Kidney capillary endothelial cell (primary cell): ENCODE data around the gene PRKN.
"Not testable (repeated sequence)": the region's sequence is repeated elsewhere in the genome, so short reads cannot be mapped to it uniquely, and the experiment has no call there.

Experiments used
- DNase-seq: peaks from one replicate; pipeline ENCODE4 v3.0.0-alpha.2; 2018; ENCODE audit warnings: low spot score

Gene PRKN

GRCh38 chr6:161543684-161544309 lies 1183.8 kb downstream of the PRKN start:
- no peak for DNase-seq

GRCh38 chr6:161542346-161542980 lies 1185.1 kb downstream of the PRKN start:
- no peak for DNase-seq

- DNase-seq, result no peak
Measured at GRCh38 chr6:161540532-161540931, 1187.0 kb downstream of the PRKN start.

- peak; percentile 35 for DNase-seq
Measured at GRCh38 chr6:161536224-161536630, 1191.3 kb downstream of the PRKN start.

- DNase-seq, result no peak
Measured at GRCh38 chr6:161534264-161534873, 1193.2 kb downstream of the PRKN start.

GRCh38 chr6:161533266-161533665 lies 1194.3 kb downstream of the PRKN start:
- no peak for DNase-seq

- no peak for DNase-seq
Measured at GRCh38 chr6:161532536-161532935, 1195.0 kb downstream of the PRKN start.

GRCh38 chr6:161526794-161527193 lies 1200.8 kb downstream of the PRKN start:
- no peak for DNase-seq

- no peak for DNase-seq
Measured at GRCh38 chr6:161523362-161523761, 1204.2 kb downstream of the PRKN start.

GRCh38 chr6:161522276-161522675 lies 1205.3 kb downstream of the PRKN start:
- DNase-seq, result no peak

- no peak for DNase-seq
Measured at GRCh38 chr6:161511447-161512095, 1216.0 kb downstream of the PRKN start.

GRCh38 chr6:161508341-161508740 lies 1219.2 kb downstream of the PRKN start:
- no peak for DNase-seq

- DNase-seq, result no peak
Measured at GRCh38 chr6:161507375-161507774, 1220.2 kb downstream of the PRKN start.

GRCh38 chr6:161503570-161503969 lies 1224.0 kb downstream of the PRKN start:
- DNase-seq, result no peak

- no peak for DNase-seq
Measured at GRCh38 chr6:161498881-161499280, 1228.7 kb downstream of the PRKN start.

GRCh38 chr6:161498359-161498758 lies 1229.2 kb downstream of the PRKN start:
- no peak for DNase-seq

- DNase-seq, result no peak
Measured at GRCh38 chr6:161496941-161497340, 1230.6 kb downstream of the PRKN start.

GRCh38 chr6:161496271-161496670 lies 1231.3 kb downstream of the PRKN start:
- DNase-seq, result not testable (repeated sequence)

- DNase-seq, result no peak
Measured at GRCh38 chr6:161494566-161494965, 1233.0 kb downstream of the PRKN start.

- no peak for DNase-seq
Measured at GRCh38 chr6:161493576-161494118, 1233.9 kb downstream of the PRKN start.

GRCh38 chr6:161489626-161490306 lies 1237.8 kb downstream of the PRKN start:
- DNase-seq, result no peak

GRCh38 chr6:161487694-161488093 lies 1239.9 kb downstream of the PRKN start:
- DNase-seq, result no peak
